HG02852 (cell line): ENCODE results near the gene TMEM203.

Source experiments
- ATAC-seq: cut with Tn5 transposase; IDR thresholded peaks from one replicate; pipeline ENCODE4 v1.9.1; 2021; ENCODE audit warnings: mild to moderate bottlenecking, moderate library complexity; ENCODE audit not compliant: unreplicated experiment

TMEM203 gene

GRCh38 chr9:137219757-137220316, 14.4 kb upstream of the TMEM203 start:
- no peak for ATAC-seq

DNA sequence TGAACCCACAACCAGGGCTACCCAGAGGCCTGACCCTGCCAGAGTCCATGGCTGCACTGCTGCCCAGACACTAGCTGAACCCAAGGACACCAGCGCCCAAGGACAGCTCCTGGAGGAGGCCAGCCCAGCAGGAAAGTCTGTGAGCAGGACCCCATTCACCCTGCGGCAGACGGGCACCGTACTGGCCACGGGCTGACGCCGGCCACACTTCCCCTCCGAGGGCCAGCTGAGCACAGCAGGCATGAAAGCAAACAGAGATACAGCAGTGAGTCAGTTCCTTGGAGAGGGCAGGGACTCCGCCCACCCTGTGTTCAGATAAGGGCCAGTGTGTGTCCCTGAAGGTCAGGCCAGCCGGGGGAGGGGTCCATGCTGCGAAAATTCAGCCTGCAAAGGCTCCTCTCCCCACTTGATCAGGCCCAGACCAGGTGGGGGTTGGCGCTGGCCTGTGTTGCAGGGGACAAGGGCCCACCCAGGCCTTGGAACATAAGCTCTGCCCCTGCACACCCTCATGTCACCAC, 13.4 kb upstream of the TMEM203 start:
- ATAC-seq = no peak

GRCh38 chr9:137218212-137218753, 12.8 kb upstream of the TMEM203 start:
- ATAC-seq = no peak

DNA sequence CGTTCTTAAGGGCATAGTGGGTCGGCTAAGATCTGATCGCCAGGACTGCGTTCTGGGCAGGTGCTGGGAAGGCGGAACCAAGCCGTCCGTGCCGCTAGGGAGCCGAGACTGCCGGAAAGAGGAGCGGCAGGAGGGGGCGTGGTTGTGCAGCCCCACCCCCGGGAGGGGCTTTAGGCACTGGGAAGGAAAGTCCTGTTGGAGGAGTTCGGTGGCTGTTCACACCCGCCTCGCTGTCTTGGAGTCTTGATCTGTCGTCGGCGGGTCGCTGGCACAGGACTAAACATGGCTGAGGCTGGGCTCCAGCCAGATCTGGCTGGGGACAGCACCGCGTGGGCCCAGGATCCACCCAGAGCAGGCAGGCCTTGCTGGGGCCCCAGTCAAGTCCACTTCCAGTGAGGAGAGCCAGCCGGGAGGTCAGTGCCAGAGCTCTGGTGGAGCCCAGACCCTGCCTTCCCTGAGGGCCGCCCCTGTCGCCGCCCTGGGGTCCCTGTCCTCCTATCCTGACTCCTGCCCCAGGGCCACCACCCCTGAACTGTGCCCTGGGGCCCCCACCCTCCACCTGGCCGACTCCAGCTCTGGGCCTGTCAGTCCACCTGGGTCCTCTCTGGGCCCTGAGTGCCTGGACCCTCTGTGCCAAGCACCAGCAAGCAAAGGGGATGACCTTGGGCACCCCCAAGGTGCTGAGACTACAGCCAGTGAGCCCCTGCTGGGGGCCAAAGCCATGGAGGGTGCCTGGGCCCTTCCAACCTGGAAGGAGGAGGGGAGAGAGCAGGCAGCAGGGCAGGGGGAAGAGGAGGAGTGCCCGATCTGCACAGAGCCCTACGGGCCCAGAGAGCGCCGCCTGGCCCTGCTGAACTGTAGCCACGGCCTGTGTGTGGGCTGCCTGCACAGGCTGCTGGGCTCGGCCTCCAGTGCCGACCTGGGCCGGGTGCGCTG, 12.1 kb upstream of the TMEM203 start:
- no peak for ATAC-seq

- ATAC-seq = no peak
Measured at GRCh38 chr9:137216188-137216965, 10.9 kb upstream of the TMEM203 start.

- ATAC-seq = no peak
Measured at GRCh38 chr9:137215196-137215986, 9.9 kb upstream of the TMEM203 start.

DNA sequence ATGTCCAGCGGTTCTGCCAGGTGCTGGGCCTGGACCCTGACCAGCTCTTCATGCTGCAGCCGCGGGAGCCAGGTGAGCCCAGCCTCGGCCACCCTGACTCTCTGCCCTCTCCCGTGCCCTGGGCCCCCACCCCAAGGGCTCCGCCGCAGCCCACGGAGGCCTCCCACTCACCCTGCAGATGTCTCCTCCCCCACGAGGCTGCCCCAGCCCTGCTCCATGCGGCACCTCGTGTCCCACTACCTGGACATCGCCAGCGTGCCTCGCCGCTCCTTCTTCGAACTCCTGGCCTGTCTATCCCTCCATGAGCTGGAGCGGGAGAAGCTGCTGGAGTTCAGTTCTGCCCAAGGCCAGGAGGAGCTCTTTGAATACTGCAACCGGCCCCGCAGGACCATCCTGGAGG, 9.2 kb upstream of the TMEM203 start:
- ATAC-seq = no peak

GRCh38 chr9:137213160-137214060, 8.0 kb upstream of the TMEM203 start:
- ATAC-seq = no peak

- ATAC-seq = no peak
Measured at GRCh38 chr9:137212520-137212919, 7.1 kb upstream of the TMEM203 start.

- ATAC-seq = no peak
Measured at GRCh38 chr9:137211532-137211931, 6.1 kb upstream of the TMEM203 start.

DNA sequence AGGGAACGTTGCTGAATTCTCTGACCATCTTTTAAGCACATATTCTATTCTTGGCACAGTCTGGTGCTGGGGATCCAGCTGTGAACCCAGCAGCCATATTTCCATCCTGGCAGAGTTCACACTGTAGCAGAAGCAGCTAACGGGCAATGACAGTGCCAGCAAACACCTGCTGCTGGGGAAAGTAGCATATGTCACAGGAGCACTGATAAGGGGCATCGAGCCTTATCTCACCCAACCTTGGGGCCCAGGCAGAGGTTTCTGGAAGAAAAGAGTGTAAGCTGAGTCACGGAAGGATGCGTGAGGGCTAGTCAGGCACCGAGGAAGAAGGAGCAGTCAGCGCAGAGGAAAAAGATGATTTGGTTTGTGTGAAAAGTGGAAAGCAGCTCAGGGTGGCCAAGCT, 1.2 kb upstream of the TMEM203 start:
- ATAC-seq = no peak

- ATAC-seq = no peak
Measured at GRCh38 chr9:137204731-137205125, 720 bp downstream of the TMEM203 start.

- no peak for ATAC-seq
Measured at GRCh38 chr9:137202966-137203365, 2.5 kb downstream of the TMEM203 start.

DNA sequence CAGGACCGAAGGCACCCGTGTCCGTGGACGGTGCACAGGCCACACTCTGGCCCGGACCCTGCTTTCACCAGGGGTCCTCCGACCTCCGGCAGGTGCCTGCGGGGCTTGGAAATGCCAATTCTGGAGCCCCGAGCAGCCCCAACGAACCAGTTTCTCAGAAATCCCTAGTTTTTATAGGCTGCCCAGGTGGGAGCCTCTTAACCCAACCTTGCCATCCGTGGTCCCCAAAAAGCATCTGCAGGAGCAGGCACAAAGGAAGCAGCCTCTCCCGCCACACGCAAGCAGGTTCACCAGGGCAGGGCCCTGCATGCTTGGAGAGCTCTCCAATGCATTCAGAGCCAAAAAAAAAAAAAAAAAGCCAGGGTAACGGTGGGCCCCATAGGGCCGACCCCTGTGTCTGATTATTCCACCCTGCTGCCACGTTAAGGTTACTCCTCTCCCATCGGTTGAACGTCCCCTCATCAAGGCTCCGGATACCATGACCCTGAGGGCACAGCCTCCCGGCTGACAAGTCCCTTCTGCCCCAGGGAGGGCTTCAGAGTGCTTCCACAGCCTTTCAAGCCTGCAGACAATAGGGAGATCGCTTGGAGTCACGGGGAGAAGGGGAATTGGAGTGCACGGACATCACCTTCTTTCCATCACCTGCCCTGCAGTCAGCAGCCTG, 4.1 kb downstream of the TMEM203 start:
- ATAC-seq = no peak

DNA sequence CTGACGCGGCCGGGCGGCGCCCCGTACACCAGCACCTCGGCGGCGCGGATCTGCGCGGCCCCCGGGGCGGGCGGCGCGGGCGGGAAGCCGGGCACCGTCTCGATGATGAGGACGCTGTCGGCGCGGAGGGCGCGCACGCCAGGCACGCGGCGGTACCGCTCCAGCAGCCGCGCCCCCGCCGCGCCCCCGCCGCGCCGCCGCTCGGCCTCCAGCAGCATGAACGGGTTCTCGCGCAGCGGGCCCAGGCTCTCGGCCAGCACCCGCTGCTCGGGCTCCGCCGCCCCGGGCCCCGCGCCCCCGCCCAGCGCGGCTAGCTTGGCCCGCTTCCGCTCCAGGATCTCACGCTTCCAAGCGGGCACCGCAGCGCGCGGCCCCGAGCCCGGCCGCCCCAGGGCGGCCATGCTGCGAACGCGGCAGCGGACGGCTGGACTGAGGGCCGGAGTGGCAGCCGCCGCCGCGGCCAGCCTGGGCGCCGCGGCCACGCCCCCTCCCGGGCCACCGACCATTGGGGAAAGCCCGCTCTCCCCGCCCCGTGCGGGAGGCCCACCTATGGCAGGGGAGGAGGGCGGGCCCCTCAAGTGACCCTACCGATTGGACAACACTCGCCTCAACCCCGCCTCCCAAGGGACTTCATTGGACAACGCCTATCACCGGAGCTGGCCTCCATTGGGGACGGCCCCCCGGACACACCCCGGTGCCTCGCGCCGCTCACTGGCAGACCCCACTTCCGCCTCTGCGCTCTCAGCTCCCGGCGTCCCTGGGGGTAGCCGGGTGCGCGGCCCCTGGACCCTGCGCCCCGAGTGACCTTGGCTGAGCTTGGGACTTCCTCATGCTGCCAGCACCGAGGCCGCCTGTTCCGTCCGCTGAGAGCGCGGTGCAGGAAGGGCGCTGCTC, 4.9 kb downstream of the TMEM203 start, which contains the start of gene TPRN:
TSS of gene TPRN (minus strand) at position 431 of the 894 bp plus-strand sequence. CDS start at position 401, 30 bp downstream.
- ATAC-seq = peak; percentile 92

DNA sequence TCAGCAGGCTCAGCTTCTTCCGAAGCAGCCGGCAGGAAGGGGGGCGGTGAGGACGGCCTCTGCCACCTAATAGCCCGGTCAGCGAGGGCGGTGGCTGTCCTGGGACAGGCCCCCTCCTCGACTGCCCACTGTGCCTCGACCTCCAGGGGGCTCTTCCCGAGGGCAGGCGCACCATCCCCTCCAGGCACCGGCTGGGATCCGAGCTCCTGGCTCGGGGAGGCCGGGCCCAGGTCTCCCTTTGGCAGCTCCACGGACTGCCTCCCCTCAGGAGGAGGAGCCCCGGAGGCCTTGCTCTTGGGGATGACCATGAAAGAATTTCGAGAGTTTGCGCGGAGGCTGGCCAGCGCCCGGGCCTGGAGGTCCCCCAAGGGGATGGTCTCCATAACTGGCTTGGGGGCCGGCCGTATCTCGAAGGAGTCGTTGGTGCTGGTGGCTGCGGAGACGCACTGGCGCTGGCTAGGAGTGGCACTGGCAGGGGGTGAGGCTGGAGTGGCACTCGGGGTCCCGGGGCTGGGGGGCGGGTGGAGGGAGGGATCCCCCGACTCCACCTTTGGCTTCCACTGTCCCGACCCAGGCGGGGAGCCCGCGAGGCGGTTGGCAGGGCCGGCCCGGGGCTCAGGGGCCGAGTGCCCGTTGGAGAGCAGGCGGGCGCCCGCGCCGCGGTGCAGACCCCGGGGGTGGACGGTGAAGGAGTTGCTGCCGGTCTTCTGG, 5.9 kb downstream of the TMEM203 start:
- ATAC-seq = no peak

GRCh38 chr9:137198902-137199283, 6.6 kb downstream of the TMEM203 start:
- ATAC-seq = no peak
